ENCODE measurements around the gene RAB31.

RAB31 gene

DNA sequence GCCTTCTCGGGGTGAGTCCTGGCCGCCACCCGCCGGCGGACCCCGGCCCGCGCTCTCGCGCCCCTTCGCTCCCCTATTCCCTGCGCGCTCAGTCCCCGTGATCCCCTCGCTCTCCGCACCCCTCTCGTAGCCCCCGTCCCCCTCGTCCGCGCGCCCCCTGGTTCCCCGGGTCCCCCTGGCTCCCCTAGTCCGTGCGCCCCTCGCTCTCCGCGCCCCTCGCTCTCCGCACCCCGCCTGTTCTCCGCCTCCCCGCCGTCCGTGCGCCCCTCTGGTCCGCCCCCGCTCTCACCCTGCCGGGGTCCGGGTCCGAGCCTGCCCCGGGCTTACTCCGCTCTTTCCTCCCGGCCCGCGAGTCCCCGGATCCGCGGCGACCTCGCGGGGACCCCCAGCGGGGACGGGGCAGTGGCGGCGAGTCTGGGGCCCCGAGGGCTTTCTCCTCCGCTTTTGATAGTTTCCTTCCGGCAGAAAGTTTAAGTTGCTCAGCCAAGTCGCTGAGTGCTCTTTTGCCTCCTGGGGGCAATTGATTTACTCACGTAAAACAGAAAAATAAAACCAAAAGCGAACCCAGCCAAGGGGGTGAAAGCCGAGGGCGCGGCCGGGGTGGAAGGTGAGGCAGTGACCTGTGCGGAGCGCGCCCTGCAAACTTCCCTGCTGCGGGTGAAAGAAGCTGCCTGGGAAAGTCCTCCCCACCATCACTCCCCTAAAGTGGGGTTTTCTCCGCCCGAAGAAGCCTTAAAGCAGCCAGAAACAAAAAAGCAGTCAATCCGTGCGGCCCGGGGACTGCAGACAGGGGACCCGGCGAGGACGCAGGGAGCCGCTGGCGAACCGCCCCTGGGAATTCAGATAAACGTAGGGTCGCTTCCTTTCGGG, 568 bp downstream of the RAB31 start (continued):
- TF ChIP-seq, protein P1, sequence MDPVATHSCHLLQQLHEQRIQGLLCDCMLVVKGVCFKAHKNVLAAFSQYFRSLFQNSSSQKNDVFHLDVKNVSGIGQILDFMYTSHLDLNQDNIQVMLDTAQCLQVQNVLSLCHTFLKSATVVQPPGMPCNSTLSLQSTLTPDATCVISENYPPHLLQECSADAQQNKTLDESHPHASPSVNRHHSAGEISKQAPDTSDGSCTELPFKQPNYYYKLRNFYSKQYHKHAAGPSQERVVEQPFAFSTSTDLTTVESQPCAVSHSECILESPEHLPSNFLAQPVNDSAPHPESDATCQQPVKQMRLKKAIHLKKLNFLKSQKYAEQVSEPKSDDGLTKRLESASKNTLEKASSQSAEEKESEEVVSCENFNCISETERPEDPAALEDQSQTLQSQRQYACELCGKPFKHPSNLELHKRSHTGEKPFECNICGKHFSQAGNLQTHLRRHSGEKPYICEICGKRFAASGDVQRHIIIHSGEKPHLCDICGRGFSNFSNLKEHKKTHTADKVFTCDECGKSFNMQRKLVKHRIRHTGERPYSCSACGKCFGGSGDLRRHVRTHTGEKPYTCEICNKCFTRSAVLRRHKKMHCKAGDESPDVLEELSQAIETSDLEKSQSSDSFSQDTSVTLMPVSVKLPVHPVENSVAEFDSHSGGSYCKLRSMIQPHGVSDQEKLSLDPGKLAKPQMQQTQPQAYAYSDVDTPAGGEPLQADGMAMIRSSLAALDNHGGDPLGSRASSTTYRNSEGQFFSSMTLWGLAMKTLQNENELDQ (tag by site-specific recombination; IDR thresholded peaks at IDR 0.05; ENCODE audit: low read depth): no peak
- TF ChIP-seq ZNF521 (tag by site-specific recombination; IDR thresholded peaks at IDR 0.05) (no peak), ZNF121 (tag by site-specific recombination; IDR thresholded peaks at IDR 0.05) (no peak), ZNF747 (tag by site-specific recombination; IDR thresholded peaks at IDR 0.05) (no peak), ZNF777 (tag by site-specific recombination; IDR thresholded peaks at IDR 0.05; ENCODE audit: borderline replicate concordance) (peak; percentile 83), ZNF585B (tag by site-specific recombination; IDR thresholded peaks at IDR 0.05) (no peak), ZNF677 (tag by site-specific recombination; IDR thresholded peaks at IDR 0.05) (no peak), SP3 (tag by site-specific recombination; IDR thresholded peaks at IDR 0.05) (no peak), ZBTB8A (tag by site-specific recombination; IDR thresholded peaks at IDR 0.05) (peak; percentile 27; the same call in 1 of the 2 replicates), IKZF3 (tag by site-specific recombination; IDR thresholded peaks at IDR 0.05) (no peak), EGR2 (tag by site-specific recombination; IDR thresholded peaks at IDR 0.05; ENCODE audit: low read depth) (0 out of 2 replicates have a peak, but pooled peaks have one; percentile 6), GLI2 (tag by site-specific recombination; IDR thresholded peaks at IDR 0.05; ENCODE audit: borderline replicate concordance, low read depth) (no peak), GLIS1 (tag by site-specific recombination; IDR thresholded peaks at IDR 0.05) (peak; percentile 69), ZNF19 (tag by site-specific recombination; IDR thresholded peaks at IDR 0.05; ENCODE audit: low read depth) (no peak), ZNF311 (tag by site-specific recombination; IDR thresholded peaks at IDR 0.05; ENCODE audit: borderline replicate concordance) (no peak), HOXD13 (CRISPR knock-in tag; IDR thresholded peaks at IDR 0.05; ENCODE audit: borderline replicate concordance) (no peak), ZNF660 (tag by site-specific recombination; IDR thresholded peaks at IDR 0.05) (no peak), ZNF211 (tag by site-specific recombination; IDR thresholded peaks at IDR 0.05; ENCODE audit: low read depth) (no peak), ZNF792 (tag by site-specific recombination; IDR thresholded peaks at IDR 0.05) (no peak), ZNF266 (tag by site-specific recombination; IDR thresholded peaks at IDR 0.05; ENCODE audit: low read depth) (no peak), YY1 (tag by site-specific recombination; IDR thresholded peaks at IDR 0.05) (no peak), ZSCAN30 (tag by site-specific recombination; IDR thresholded peaks at IDR 0.05) (no peak)
- TF ChIP-seq, protein P2, sequence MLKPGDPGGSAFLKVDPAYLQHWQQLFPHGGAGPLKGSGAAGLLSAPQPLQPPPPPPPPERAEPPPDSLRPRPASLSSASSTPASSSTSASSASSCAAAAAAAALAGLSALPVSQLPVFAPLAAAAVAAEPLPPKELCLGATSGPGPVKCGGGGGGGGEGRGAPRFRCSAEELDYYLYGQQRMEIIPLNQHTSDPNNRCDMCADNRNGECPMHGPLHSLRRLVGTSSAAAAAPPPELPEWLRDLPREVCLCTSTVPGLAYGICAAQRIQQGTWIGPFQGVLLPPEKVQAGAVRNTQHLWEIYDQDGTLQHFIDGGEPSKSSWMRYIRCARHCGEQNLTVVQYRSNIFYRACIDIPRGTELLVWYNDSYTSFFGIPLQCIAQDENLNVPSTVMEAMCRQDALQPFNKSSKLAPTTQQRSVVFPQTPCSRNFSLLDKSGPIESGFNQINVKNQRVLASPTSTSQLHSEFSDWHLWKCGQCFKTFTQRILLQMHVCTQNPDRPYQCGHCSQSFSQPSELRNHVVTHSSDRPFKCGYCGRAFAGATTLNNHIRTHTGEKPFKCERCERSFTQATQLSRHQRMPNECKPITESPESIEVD (tag by site-specific recombination; IDR thresholded peaks at IDR 0.05): no peak
- TF ChIP-seq, protein P3, sequence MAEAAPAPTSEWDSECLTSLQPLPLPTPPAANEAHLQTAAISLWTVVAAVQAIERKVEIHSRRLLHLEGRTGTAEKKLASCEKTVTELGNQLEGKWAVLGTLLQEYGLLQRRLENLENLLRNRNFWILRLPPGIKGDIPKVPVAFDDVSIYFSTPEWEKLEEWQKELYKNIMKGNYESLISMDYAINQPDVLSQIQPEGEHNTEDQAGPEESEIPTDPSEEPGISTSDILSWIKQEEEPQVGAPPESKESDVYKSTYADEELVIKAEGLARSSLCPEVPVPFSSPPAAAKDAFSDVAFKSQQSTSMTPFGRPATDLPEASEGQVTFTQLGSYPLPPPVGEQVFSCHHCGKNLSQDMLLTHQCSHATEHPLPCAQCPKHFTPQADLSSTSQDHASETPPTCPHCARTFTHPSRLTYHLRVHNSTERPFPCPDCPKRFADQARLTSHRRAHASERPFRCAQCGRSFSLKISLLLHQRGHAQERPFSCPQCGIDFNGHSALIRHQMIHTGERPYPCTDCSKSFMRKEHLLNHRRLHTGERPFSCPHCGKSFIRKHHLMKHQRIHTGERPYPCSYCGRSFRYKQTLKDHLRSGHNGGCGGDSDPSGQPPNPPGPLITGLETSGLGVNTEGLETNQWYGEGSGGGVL (tag by site-specific recombination; IDR thresholded peaks at IDR 0.05): no peak
- TF ChIP-seq, protein P4, sequence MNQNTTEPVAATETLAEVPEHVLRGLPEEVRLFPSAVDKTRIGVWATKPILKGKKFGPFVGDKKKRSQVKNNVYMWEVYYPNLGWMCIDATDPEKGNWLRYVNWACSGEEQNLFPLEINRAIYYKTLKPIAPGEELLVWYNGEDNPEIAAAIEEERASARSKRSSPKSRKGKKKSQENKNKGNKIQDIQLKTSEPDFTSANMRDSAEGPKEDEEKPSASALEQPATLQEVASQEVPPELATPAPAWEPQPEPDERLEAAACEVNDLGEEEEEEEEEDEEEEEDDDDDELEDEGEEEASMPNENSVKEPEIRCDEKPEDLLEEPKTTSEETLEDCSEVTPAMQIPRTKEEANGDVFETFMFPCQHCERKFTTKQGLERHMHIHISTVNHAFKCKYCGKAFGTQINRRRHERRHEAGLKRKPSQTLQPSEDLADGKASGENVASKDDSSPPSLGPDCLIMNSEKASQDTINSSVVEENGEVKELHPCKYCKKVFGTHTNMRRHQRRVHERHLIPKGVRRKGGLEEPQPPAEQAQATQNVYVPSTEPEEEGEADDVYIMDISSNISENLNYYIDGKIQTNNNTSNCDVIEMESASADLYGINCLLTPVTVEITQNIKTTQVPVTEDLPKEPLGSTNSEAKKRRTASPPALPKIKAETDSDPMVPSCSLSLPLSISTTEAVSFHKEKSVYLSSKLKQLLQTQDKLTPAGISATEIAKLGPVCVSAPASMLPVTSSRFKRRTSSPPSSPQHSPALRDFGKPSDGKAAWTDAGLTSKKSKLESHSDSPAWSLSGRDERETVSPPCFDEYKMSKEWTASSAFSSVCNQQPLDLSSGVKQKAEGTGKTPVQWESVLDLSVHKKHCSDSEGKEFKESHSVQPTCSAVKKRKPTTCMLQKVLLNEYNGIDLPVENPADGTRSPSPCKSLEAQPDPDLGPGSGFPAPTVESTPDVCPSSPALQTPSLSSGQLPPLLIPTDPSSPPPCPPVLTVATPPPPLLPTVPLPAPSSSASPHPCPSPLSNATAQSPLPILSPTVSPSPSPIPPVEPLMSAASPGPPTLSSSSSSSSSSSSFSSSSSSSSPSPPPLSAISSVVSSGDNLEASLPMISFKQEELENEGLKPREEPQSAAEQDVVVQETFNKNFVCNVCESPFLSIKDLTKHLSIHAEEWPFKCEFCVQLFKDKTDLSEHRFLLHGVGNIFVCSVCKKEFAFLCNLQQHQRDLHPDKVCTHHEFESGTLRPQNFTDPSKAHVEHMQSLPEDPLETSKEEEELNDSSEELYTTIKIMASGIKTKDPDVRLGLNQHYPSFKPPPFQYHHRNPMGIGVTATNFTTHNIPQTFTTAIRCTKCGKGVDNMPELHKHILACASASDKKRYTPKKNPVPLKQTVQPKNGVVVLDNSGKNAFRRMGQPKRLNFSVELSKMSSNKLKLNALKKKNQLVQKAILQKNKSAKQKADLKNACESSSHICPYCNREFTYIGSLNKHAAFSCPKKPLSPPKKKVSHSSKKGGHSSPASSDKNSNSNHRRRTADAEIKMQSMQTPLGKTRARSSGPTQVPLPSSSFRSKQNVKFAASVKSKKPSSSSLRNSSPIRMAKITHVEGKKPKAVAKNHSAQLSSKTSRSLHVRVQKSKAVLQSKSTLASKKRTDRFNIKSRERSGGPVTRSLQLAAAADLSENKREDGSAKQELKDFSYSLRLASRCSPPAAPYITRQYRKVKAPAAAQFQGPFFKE (tag by site-specific recombination; IDR thresholded peaks at IDR 0.05; ENCODE audit: borderline replicate concordance): 0 out of 2 replicates have a peak, but pooled peaks have one; percentile 66
- TF ChIP-seq, protein P5, sequence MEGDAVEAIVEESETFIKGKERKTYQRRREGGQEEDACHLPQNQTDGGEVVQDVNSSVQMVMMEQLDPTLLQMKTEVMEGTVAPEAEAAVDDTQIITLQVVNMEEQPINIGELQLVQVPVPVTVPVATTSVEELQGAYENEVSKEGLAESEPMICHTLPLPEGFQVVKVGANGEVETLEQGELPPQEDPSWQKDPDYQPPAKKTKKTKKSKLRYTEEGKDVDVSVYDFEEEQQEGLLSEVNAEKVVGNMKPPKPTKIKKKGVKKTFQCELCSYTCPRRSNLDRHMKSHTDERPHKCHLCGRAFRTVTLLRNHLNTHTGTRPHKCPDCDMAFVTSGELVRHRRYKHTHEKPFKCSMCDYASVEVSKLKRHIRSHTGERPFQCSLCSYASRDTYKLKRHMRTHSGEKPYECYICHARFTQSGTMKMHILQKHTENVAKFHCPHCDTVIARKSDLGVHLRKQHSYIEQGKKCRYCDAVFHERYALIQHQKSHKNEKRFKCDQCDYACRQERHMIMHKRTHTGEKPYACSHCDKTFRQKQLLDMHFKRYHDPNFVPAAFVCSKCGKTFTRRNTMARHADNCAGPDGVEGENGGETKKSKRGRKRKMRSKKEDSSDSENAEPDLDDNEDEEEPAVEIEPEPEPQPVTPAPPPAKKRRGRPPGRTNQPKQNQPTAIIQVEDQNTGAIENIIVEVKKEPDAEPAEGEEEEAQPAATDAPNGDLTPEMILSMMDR (tag by site-specific recombination; IDR thresholded peaks at IDR 0.05): peak; percentile 81
